K562 (cell line): ENCODE data around the gene PTH1R. TPM values are rescaled to one million over a fixed set of nuclear protein-coding genes. Genes with fewer than 3 reads are reported as not detected.

ENCODE experiments used
- ARID4B ChIP-seq: sonication (generic); formaldehyde crosslinking; IDR thresholded peaks from 2 replicates; pipeline ENCODE4 v1.8.0; 2022; ENCODE audit warnings: mild to moderate bottlenecking, missing genetic modification reagents
- CHD2 ChIP-seq: IDR thresholded peaks from 2 replicates; pipeline ENCODE4 v1.6.1; 2011; ENCODE audit warnings: low read depth, low read length
- LEF1 ChIP-seq: fragments of 450-650 bp; IDR thresholded peaks from 2 replicates; pipeline ENCODE4 v1.6.1; 2016; ENCODE audit warnings: mild to moderate bottlenecking
- MCM7 ChIP-seq, 2 experiments: fragments of 450-650 bp; IDR thresholded peaks; 2 replicates each; pipeline ENCODE4 v1.6.1; 2016 to 2018
- POLR2AphosphoS2 ChIP-seq: IDR thresholded peaks from 2 replicates; pipeline ENCODE4 v1.6.1; 2012; ENCODE audit warnings: low read length, improper control_type of control experiment
- POLR2B ChIP-seq: fragments of 450-650 bp; IDR thresholded peaks from 2 replicates; pipeline ENCODE4 v1.6.1; 2018; ENCODE audit warnings: low read depth; ENCODE audit not compliant: partially characterized antibody
- SNRNP70 ChIP-seq: fragments of 200-400 bp; formaldehyde crosslinking; optimal IDR thresholded peaks from 2 replicates; pipeline ENCODE3; 2017; ENCODE audit warnings: low read depth, low read length
- THRAP3 ChIP-seq: fragments of 450-650 bp; IDR thresholded peaks from 2 replicates; pipeline ENCODE4 v1.6.1; 2016; ENCODE audit warnings: mild to moderate bottlenecking, inconsistent platforms, borderline replicate concordance
- ZBTB7A ChIP-seq: IDR thresholded peaks from 2 replicates; pipeline ENCODE4 v1.6.1; 2011; ENCODE audit warnings: low read depth, mild to moderate bottlenecking, low read length, moderate library complexity, borderline replicate concordance; ENCODE audit not compliant: control insufficient read depth
- ZNF174 ChIP-seq: fragments of 250-450 bp; sonication (Bioruptor Pico); IDR thresholded peaks from 2 replicates; pipeline ENCODE4 v1.4.0; 2020; ENCODE audit warnings: mild to moderate bottlenecking
- ZNF384 ChIP-seq: IDR thresholded peaks from 2 replicates; pipeline ENCODE4 v1.6.1; 2012; ENCODE audit warnings: low read depth, low read length, improper control_type of control experiment
- polyA plus RNA-seq, 8 experiments: library from polyadenylated mRNA; depleted of rRNA in 4 of 8; stranded (reverse) in 5 of 8; unstranded in 3 of 8; fragments of >200 nt; fragmentation: Nextera tagmentation in 2 of 8; fragmentation: Illumina TruSeq in 1 of 8; extraction: Ambion mirVana in 2 of 8; extraction: Trizol in 1 of 8; gene quantifications; 2 replicates each; pipeline versions ENCODE4 v1.2.1 to v1.2.3, GENCODE V29; 2011 to 2014; ENCODE audit warnings: inconsistent platforms in 1 of 8, missing spikeins in 1 of 8
- total RNA-seq, 7 experiments: library from RNA; depleted of rRNA in 6 of 7; stranded (reverse); fragments of >200 nt in 6 of 7; fragmentation: Illumina TruSeq in 2 of 7; extraction: Trizol in 2 of 7; gene quantifications; 2 replicates each; pipeline versions ENCODE4 v1.2.1 to v1.2.3, GENCODE V29; 2011 to 2021; ENCODE audit warnings: low replicate concordance in 1 of 7
- TF ChIP-seq, protein P1 (sequence below): fragments of 450-650 bp; IDR thresholded peaks from 2 replicates; pipeline ENCODE4 v1.6.1; 2018; ENCODE audit not compliant: partially characterized antibody
- TF ChIP-seq, protein P2 (sequence below): sonication (generic); formaldehyde crosslinking; IDR thresholded peaks from 2 replicates; pipeline ENCODE4 v1.4.0; 2020; ENCODE audit warnings: mild to moderate bottlenecking, missing genetic modification reagents
- TF ChIP-seq, protein P3 (sequence below): fragments of 450-650 bp; IDR thresholded peaks from 2 replicates; pipeline ENCODE4 v1.7.1; 2018; ENCODE audit warnings: mild to moderate bottlenecking, low read depth; ENCODE audit not compliant: partially characterized antibody

PTH1R gene
- total and polyA plus RNA-seq, 9 of the 15 experiments (the other 6 are each of a cell fraction or from before 2014, with no cell fraction given) = not detected

DNA sequence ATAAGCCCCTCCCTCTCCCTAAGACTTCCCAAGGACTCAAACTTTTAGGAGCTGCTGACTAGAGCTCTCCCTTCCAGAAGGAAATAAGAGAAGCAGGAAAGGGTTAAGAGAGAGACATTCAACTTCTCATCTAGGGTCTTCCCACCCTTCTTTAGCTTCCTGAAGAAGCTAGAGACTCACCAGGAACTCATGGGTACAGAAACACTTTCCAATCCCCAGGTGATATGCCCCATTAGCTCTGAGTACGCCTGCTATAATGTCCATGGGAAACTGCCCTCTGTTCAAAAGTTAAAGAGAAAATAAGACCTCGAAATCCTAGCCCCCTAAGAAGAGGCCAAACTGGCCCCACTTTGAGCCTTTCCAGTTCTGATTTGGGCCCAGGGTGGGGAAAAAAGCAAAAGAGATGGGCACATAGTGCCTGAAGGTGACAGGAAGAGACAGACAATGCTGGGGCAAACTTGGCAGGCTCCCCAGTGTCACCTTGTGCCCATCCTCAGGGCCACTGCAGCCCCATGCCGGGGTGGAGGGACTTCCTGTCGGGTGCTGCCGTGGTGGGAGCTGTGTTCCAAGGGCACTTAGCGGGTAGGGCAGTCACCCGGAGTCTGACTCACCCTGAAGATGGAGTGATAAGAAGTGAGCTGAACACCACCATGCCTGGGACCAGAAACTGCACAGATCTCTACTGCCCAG, 69.5 kb downstream of the PTH1R start (continued):
- TF ChIP-seq ZNF384 (no peak), ZNF174 (CRISPR knock-in tag) (no peak), MCM7 (IDR thresholded peaks at IDR 0.05) (no peak), ZBTB7A (no peak), CHD2 (no peak), LEF1 (no peak), POLR2AphosphoS2 (no peak), SNRNP70 (no peak), THRAP3 (no peak), ARID4B (peak; percentile 38; the same call in 1 of the 2 replicates), POLR2B (no peak)
- TF ChIP-seq, protein P1, sequence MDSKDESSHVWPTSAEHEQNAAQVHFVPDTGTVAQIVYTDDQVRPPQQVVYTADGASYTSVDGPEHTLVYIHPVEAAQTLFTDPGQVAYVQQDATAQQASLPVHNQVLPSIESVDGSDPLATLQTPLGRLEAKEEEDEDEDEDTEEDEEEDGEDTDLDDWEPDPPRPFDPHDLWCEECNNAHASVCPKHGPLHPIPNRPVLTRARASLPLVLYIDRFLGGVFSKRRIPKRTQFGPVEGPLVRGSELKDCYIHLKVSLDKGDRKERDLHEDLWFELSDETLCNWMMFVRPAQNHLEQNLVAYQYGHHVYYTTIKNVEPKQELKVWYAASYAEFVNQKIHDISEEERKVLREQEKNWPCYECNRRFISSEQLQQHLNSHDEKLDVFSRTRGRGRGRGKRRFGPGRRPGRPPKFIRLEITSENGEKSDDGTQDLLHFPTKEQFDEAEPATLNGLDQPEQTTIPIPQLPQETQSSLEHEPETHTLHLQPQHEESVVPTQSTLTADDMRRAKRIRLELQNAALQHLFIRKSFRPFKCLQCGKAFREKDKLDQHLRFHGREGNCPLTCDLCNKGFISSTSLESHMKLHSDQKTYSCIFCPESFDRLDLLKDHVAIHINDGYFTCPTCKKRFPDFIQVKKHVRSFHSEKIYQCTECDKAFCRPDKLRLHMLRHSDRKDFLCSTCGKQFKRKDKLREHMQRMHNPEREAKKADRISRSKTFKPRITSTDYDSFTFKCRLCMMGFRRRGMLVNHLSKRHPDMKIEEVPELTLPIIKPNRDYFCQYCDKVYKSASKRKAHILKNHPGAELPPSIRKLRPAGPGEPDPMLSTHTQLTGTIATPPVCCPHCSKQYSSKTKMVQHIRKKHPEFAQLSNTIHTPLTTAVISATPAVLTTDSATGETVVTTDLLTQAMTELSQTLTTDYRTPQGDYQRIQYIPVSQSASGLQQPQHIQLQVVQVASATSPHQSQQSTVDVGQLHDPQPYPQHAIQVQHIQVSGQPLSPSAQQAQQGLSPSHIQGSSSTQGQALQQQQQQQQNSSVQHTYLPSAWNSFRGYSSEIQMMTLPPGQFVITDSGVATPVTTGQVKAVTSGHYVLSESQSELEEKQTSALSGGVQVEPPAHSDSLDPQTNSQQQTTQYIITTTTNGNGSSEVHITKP = no peak
- TF ChIP-seq, protein P2, sequence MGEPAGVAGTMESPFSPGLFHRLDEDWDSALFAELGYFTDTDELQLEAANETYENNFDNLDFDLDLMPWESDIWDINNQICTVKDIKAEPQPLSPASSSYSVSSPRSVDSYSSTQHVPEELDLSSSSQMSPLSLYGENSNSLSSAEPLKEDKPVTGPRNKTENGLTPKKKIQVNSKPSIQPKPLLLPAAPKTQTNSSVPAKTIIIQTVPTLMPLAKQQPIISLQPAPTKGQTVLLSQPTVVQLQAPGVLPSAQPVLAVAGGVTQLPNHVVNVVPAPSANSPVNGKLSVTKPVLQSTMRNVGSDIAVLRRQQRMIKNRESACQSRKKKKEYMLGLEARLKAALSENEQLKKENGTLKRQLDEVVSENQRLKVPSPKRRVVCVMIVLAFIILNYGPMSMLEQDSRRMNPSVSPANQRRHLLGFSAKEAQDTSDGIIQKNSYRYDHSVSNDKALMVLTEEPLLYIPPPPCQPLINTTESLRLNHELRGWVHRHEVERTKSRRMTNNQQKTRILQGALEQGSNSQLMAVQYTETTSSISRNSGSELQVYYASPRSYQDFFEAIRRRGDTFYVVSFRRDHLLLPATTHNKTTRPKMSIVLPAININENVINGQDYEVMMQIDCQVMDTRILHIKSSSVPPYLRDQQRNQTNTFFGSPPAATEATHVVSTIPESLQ (CRISPR knock-in tag) = no peak
- TF ChIP-seq, protein P3, sequence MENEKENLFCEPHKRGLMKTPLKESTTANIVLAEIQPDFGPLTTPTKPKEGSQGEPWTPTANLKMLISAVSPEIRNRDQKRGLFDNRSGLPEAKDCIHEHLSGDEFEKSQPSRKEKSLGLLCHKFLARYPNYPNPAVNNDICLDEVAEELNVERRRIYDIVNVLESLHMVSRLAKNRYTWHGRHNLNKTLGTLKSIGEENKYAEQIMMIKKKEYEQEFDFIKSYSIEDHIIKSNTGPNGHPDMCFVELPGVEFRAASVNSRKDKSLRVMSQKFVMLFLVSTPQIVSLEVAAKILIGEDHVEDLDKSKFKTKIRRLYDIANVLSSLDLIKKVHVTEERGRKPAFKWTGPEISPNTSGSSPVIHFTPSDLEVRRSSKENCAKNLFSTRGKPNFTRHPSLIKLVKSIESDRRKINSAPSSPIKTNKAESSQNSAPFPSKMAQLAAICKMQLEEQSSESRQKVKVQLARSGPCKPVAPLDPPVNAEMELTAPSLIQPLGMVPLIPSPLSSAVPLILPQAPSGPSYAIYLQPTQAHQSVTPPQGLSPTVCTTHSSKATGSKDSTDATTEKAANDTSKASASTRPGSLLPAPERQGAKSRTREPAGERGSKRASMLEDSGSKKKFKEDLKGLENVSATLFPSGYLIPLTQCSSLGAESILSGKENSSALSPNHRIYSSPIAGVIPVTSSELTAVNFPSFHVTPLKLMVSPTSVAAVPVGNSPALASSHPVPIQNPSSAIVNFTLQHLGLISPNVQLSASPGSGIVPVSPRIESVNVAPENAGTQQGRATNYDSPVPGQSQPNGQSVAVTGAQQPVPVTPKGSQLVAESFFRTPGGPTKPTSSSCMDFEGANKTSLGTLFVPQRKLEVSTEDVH = no peak
